Non-pigmented ciliary epithelial cell (primary cell): ENCODE data around the gene SEC22A.

Experiments
- DNase-seq: peaks from one replicate; pipeline ENCODE4 v3.0.0-alpha.2; 2010; ENCODE audit warnings: low read depth

SEC22A gene

DNA sequence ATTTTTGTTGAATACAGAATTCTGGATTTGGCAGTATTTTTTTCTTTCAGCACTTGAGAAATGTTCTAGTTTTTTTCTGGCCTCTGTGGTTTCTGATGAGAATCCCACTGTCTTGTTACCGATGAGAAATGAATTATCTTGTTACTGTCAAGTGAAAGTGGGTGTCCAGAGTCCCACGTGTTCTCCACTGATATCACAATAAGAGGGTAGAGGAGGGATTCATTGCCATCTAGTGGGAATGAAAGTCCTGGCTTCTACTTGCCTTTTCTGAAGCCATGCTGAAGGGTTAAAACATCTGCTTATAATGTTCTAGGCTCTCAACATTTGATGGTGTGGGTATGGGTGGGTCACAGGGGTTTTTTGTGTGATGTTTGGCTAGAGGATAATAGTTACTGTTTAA, 66.1 kb downstream of the SEC22A start:
- DNase-seq, result no peak

DNA sequence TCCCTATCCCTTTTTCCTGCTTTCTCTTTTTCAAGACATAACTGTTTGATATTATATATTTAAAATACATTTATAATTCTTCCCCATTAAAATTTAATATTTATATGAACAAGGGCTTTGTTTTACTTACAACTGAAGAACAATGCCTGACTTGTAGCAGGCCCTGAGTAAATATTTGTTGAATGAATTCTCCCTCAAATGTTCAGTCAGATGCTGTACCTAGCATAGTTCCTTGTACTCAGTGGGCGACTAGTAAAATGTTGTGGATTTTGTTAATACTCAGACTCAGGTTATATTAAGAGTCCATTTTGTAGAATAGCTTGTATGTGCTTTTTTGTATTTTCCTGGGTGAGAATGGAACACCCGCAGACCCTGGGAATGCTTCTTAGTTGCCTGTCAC, 69.1 kb downstream of the SEC22A start:
- DNase-seq, result no peak

DNA sequence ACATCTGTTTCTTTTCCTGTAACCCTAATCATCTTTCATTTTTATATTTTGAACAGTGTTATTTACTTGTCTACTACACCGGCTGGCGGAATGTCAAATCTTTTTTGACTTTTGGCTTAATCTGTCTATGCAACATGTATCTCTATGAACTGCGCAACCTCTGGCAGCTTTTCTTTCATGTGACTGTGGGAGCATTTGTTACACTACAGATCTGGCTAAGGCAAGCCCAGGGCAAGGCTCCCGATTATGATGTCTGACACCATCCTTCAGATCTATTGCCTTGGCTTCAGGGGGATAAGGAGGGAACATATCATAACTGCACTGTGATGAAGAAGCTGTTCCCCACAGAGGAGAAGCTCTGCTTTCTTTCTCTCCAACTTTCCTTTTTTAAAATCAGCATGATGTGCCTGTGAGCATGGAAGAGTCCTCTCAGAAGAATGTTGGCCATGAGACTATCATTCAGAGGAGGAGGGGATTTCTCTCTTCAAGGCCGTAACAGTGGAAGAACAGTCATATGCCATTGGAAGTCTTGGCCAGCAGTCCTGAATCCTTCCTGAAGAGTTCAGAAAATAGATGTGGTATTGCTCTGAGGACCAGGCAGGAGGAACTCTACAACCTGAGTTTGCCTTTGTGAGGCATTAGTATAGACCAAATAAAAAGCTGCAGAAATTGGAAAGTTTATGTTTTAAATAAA, 69.9 kb downstream of the SEC22A start:
- DNase-seq, result no peak

DNA sequence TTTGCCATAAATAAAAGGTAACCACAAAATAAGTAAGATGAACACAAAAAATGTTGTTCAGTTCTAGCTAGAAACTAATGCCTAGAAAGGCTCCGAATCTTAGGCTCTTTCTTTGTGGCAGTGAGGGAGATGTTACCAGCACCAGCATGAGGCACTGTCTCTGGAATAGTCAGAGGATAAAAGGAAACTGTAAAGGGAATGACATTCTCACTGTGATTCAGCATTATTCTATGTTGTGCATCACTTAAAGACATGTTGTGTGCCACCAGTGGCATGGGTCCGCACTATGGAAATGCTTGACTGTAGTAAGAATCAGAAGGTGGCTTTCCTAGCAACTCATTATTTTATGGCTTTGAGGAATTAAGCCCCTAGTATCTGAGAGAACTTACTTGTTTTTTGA, 70.8 kb downstream of the SEC22A start:
- DNase-seq, result no peak

DNA sequence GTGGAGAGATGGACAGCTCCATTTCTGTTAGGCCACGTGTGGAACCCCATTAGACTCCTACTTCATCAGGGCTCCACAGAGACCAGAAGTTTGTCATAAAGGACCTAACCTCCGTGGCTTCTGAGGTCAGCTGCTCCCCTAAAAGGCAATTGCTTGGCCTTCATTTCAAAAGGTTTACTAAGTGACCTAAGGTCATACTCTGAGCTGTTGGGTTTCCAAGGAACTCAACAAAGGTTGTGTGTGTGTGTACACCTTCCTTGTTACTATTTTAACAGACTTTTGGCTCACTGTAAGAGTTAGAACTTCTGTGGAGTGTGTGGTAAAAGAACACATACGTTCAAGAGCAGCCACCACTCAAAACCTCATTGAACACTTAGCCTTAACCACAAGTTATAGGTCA, 73.9 kb downstream of the SEC22A start:
- no peak for DNase-seq

DNA sequence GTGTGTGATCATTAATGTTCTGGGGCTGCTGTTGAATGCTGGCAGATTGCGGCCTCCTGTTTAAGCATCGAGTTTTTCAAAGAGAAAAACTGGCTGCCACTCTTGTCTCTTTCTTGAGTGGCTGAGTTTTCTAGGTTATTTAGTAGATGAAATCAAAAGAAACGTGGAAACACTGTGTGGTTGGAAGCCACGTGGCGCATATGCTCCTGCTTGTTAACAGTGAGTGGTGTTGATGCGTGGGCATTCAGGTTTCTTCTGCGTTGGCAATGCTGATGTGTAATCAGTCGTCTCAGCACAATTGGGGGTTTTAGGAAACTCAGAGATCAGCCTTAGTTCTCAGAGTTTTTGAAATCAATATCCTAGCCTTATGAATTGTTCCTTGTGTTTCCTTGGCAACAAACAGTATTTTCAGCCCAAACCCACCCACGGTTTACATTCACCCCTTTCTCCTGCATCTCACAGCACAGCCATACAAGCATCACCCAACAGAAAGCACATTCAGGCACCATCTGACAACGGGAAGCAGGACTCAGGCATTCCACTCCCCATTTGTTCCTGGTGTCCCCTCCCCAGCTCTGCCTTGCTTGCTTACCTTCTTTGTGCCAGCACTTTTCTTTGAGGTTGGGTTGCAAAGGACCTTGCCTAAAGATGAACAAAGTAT, 74.7 kb downstream of the SEC22A start:
- DNase-seq, result no peak

DNA sequence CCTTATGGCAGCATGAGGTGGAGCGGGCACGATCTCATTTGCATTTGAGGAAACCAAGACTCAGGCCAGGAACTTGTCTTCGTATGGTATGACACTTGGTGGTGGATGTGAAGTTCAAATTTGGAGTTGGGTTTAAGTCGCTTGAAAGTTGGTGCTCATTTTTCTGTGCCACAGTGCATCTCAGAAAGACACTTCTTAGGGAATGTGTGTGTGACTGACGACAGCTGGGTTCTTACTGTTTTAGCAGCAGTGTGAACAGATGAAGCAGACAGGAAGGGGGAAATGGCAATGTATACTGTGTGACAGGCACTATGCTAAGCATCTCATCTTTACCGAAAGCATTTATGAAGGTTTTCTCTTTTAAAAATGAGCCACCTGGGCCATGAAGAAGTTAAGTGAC, 75.4 kb downstream of the SEC22A start:
- DNase-seq, result no peak

DNA sequence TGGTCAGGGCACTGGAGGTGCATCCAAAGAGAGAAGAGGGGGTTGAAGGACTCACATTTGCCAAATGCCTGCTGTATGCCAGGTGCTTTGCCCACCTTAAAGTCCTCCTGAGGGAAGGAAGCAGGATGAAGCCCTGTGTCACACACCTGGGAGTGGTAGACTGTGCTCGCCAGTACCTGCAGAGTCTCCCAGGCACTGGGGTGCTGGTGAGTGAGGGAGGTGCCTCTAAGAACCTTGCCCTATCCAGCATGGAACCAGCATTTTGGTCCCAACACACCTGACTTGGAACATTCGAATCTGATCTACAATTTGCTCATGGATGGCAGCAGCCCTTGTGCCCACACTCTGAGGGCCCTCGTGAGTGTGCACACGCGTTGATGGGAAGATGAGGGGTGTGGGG, 76.7 kb downstream of the SEC22A start:
- DNase-seq, result no peak

DNA sequence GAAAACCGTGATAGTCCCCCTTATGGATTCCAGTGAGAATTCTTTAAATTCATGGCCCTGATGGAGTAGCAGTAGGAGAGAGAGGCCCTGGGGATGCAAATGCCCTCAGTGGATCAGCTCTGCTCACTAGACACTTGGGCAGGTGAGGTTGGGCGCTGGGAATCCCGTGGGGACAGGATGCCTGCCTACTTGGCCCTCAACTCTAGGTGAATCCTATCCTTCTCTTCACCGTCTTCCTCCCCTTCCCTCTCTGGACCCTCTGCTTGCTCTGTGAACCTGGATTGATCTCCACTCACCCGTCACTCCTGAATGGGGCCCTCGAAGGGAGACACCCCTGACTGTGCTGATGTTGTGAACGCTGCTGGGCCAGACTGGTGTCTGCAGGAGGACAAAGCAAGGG, 77.4 kb downstream of the SEC22A start:
- no peak for DNase-seq

DNA sequence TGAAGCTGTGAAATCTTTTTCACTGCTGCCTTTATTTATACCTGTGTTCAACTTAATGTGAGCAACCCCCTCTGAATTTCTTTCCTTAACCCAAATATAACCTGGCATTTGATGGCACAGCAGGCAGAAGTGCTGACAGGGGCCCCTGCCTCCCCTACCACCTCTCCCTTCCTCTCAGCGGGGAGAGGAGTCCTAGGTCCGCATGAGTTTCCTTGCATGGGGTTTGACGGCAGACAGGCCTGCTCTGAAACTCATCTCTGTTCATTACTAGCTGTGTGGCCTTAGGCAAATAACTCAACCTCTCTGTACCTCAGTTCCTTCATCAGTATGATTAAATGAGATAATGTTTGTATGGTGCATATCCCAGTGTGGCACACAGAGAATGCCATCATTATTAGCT, 79.7 kb downstream of the SEC22A start:
- no peak for DNase-seq

DNA sequence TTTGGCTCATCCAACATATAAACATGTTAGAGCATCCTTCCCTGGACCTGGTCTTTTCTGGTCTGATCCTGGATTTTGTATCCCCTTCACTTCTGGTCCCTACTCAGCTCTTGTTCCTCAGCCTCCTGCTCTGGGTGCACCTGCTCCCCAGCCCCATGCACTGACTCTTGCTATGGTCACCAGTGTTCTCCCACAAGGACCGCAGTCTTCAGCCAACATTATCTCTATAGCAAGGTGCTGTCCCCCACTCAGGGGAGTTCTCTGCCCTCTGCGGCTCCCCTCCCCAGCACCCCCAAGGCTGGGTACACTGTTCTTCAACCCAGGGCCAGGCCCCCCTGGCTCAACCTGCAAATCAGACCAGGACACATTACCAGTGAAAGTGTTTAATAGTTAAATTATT, 80.2 kb downstream of the SEC22A start:
- DNase-seq, result no peak

DNA sequence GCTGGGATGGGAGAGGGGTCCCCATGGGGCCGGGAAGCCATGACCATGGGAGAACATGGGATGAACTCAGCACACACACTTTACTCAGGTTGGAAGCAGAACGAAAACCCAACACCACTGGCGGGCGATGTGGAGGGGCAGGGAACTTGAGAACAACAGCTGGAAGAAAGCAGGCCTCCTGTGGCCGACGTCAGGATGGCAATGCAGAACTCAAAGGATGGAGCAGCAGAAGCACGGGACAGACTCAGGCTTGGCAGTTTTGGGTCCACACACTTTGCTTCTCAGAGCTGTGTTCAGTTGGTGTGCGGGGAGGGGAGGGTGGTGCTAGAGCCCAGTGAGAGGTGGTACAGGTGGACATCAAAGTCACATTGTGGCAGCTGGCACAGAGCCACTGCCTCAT, 80.7 kb downstream of the SEC22A start:
- no peak for DNase-seq

DNA sequence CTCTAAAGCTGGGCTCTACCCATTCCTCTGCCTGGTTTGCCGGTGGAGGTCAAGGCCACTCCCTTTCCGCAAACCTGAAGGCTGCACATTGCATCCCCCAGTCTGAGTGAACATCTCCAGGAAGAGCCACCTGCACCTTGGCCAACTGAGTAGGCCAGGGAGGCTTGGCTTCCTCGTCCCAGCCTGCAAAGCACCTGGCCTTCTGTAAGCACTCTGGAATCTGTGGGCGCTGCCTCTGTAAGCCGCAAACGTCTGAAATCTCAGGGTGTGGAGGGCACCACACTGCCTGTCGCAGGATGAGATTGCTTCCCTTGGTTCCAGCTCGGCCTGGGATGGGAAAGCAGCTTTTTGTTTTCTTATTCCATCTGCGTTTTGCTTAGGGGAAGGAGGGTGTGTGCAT, 81.3 kb downstream of the SEC22A start:
- DNase-seq, result no peak

DNA sequence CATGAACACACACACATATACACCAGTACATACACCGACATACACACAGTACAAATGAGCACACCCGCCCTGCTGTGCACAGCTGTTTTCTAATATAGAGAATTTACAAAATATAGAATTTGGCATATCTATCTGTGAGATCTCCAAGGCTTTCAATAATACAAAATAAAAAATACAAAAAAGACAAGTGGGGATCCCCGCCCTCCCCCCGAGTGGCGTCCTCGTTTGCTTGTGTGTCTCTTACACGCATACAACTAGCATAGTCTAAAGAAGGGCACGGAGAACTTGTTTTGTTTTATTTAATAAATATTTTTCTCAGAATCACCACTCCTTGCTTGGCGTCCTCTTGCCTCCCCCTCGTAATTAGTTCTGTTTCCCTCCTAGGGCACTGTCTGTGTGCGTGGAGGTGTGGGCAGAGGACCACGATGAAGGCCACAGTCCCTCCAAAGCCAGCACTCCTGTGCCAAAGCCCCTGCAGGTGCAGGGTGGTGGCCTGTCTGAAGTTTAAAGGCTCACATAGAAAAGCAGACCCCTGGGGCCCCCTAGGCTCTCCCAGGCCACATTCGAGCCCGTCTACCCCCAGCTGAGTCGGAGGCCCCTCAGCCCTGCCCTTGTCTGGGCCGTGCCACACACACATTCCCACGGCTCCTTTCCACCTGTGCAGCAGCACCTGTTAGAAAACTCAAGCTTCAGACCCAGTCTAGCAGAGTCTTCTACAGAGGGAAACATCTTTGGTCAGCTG, 82.1 kb downstream of the SEC22A start:
- no peak for DNase-seq

DNA sequence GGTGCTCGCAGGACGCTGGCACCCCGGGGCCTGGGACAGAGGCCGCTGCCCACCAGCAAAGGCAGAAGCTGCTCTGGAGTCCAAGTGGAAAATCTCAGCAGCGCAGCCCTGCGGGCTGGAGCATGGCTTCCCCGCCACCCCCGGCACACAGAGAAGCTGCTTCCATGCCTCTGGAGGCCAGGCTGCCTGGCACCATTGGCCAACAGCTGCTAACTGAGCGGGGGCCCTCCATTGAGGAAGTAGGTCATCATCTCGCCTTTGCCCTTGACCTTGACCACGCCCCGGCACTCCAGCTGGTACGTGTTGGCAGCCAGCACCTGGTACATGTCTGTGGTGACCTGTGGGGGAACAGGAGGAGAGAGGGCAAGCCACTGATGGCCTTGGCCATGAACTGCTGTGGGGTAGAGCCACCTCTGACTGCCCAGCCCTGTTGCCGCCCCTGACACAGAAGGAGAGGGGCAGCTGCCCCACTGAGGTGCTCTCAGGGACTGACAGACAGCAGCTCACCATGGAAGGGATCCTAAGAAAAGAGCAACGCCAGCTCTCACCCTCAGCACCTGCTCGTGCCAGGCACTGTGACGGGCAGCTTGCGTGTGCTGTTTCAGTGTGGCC, 82.8 kb downstream of the SEC22A start:
- no peak for DNase-seq

DNA sequence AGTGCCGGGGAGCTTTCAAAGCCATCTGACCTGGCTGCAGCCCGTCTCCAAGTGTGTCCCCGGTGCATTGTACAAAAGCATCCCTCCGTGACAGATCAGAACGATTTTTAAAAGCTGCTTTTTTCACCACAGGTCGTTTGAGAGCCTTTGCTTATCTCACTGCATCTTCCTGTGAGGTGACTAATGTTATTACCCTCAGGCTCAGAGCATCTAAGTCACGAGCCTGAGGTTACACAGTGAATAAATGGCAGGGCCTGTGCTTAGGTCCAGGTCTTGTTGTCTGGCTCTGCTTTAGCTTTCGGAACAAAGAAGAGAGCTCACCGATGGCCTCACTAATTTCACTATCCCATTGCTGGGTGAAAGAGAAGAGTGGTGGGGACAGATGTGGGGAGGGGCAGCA, 83.3 kb downstream of the SEC22A start:
- DNase-seq, result no peak

DNA sequence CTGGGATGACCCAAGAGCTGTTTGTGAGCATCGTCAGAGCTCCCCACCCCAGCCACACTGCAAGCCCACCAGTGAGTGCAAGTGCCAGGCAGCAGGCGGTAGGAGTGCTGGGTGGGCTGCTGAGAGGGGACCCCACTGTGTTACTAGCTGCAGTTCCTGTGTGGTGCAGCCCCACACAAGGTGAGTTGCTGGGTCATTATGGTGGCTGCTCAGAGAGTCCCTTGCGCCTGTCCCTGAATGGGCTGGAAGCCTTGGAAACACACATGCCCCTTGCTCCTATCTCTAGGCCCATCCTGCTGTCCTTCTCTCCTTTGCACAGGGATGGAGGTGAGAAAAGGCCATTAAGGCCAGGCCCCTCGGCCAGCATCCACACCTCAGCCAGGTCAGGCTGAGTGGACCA, 83.7 kb downstream of the SEC22A start:
- DNase-seq, result no peak

DNA sequence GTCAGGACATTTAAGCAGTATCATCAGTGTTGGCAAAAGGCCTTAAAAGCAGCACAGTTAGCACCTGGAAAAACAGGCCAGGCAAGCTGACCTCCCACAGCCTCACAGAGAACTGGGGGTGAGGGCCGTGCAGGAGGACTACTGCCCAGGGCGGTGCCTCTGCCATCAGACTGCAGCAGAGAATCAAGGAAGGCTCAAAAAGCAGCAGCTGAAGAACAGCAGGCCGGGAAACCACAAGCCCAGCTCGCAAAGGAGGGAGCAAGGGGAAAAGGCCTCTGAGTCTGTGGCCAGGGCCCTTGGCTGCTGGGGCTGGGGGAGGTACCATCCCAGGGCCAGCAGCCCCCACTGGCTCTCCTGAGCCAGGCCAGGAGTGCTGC, 84.2 kb downstream of the SEC22A start:
- no peak for DNase-seq

DNA sequence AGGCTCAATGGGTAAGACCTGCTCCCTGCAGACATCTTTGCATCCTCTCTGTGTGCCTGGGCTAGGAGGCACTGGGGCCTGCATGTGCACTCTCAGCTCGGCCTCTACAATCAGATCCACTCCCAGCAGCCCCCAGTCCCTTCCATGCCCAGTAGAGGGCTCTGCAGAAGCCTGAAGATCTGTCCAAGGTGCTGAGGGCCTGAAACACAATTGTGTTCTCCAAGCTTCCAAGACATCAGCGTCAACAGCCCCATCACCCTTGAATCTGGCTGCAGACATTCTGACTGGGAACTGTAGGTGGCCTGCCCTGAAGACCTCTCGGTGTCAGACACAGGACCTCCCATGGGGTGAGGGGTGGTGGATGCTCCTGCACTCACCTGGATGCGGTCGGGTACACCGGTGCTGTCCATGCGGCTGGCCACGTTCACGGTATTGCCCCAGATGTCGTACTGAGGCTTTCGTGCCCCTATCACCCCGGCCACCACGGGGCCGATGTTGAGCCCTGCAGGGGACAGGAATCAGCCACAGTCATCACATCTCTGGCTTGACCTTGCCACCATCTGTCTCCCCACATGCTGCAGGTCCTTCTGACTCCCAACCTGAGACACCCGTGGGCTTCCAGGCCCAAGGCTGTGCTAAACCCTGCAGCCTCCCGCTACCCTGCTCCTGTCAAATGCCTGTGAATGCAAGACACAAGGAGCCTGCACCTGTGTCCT, 84.7 kb downstream of the SEC22A start:
- DNase-seq, result peak; percentile 37

DNA sequence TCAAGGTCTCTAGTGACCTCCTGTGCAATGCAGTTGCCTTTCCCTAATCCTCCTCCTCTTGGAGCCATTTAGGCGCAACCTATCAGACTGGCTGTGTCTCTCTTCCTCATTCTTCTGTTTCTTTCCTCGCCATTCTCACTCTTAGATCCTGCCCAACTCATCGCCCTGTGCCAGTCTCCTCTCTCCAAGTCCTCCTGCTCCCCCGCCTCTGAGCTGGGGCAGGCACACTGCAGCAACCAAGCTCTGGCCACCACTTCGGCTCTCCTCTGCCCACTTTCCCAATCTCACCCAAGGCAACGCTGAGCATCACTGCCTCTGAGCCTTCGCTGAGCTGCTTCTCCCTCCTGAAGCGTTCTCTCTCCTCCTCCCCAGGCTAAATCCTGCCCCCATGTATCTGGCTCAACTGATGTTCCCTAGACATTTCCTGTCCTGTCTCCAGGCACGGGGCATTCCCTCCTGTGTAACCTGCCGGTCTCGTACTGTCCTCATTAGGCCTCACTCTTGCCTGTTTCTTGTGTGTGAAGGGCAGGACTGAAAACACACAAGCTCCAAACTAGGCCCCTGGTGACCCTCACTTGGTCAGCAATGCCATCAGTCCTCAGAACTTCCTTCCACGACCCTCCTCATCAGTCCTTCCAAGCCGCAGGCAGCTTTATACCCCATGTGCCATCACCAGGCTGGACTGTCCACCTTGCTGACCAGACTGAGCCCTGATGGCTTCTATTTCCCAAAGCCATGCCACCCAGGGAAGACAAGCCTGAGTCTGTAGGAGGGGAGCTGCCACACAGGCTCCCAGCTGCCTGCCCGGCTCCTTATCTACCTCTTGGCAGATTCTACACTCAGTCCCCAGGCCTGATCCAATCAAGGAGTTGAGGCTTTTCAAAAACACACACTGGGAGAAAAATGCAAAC, 85.6 kb downstream of the SEC22A start:
- no peak for DNase-seq

DNA sequence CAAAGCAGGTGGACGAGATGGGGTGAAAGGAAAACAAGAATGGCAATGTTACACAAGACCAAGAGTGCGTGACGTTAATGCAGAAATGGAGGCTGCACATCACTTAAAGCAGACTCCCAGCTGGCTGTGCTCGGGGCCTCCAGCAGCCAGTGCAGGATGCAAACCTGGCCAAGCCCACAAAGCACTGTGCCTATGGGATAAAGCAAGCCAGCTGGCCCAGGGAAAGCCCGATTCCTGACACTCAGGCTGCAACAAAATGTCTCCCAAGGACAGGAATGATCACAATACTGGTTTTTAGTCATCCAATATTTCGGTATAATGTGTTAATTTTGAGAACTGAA, 86.2 kb downstream of the SEC22A start:
- DNase-seq, result no peak
